Spleen (tissue), 7 donors: ENCODE data around the gene DAO.

Experiments
- POLR2A ChIP-seq, 3 donors: fragments of 450-650 bp; IDR thresholded peaks; one replicate each; pipeline ENCODE4 v1.5.1; 2017; ENCODE audit warnings: antibody characterized with exemption in 3 of 3, mild to moderate bottlenecking in 1 of 3
- POLR2AphosphoS5 ChIP-seq, 3 donors: sonication (generic); formaldehyde crosslinking; IDR thresholded peaks; one replicate each; pipeline ENCODE4 v1.5.1; 2017; ENCODE audit warnings: antibody characterized with exemption in 3 of 3
- TF ChIP-seq, protein P1 (sequence below), 11 experiments: fragments of 200-600 bp in 7 of 11; fragments of 450-650 bp in 4 of 11; sonication (generic) in 4 of 11; IDR thresholded peaks in 8 of 11; conservative IDR thresholded peaks in 3 of 11; 1 replicate in 7 of 11; 2 replicates in 4 of 11; pipeline versions ENCODE4 v1.4.0 to v1.8.0; 2016 to 2021; ENCODE audit warnings: antibody characterized with exemption in 11 of 11, inconsistent platforms in 4 of 11, mild to moderate bottlenecking in 1 of 11
- donor health status: DM: no; HTN: no; CAD: no; lungs with moderate emphysema.
- donor health status: DM: no; HTN: no; CAD: no.
- donor health status: DM: no; HTN: no; CAD: no.

- no peak for TF ChIP-seq POLR2A (IDR thresholded peaks at IDR 0.05)
- TF ChIP-seq, protein P1, sequence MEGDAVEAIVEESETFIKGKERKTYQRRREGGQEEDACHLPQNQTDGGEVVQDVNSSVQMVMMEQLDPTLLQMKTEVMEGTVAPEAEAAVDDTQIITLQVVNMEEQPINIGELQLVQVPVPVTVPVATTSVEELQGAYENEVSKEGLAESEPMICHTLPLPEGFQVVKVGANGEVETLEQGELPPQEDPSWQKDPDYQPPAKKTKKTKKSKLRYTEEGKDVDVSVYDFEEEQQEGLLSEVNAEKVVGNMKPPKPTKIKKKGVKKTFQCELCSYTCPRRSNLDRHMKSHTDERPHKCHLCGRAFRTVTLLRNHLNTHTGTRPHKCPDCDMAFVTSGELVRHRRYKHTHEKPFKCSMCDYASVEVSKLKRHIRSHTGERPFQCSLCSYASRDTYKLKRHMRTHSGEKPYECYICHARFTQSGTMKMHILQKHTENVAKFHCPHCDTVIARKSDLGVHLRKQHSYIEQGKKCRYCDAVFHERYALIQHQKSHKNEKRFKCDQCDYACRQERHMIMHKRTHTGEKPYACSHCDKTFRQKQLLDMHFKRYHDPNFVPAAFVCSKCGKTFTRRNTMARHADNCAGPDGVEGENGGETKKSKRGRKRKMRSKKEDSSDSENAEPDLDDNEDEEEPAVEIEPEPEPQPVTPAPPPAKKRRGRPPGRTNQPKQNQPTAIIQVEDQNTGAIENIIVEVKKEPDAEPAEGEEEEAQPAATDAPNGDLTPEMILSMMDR (IDR thresholded peaks at IDR 0.05 in 8 of 11, conservative IDR thresholded peaks at IDR 0.05 in 3 of 11): no peak
- no peak for TF ChIP-seq POLR2AphosphoS5 (IDR thresholded peaks at IDR 0.05)
These were observed 70.1 kb downstream of the DAO start for GRCh38 chr12:108949976-108950375.
